PC-3 (cell line): ENCODE results near the gene TRIM4. TPM values are rescaled to one million over a fixed set of nuclear protein-coding genes. Genes with fewer than 3 reads are reported as not detected.

Source experiments
- ATAC-seq: fragments of 200-7000 bp; cut with Tn5 transposase; 2 replicates; pipeline ENCODE4 v1.9.1; 2020; ENCODE audit warnings: mild to moderate bottlenecking, moderate library complexity
- Bru-seq: library from RNA; stranded (reverse); fragments of 400-500 nt; gene quantifications from one replicate; lab custom pipeline; 2021; lab: Mats Ljungman, UMichigan
- BruChase-seq, 2 experiments: library from RNA; stranded (reverse); fragments of 400-500 nt; gene quantifications; one replicate each; lab custom pipeline; 2021; lab: Mats Ljungman, UMichigan
- BruUV-seq: library from RNA; stranded (reverse); fragments of 400-500 nt; replicated peaks from 2 replicates; lab custom pipeline; 2021; lab: Mats Ljungman, UMichigan
- CTCF ChIA-PET: fragments of 300-600 bp; sonication (Branson Sonifier 250); formaldehyde crosslinking; loops from one replicate; lab custom pipeline; 2022; ENCODE audit warnings: antibody characterized with exemption; lab: Charles Lee
- POLR2A ChIA-PET: fragments of 300-600 bp; sonication (Branson Sonifier 250); formaldehyde crosslinking; loops from one replicate; lab custom pipeline; 2022; ENCODE audit warnings: antibody characterized with exemption; ENCODE audit not compliant: unreplicated experiment; lab: Charles Lee
- DNase-seq: peaks from one replicate; pipeline ENCODE4 v3.0.0-alpha.2; 2015
- H2AFZ ChIP-seq: fragments of 300-600 bp; sonication (generic); 2 replicates; pipeline ENCODE4 v1.6.0; 2016; ENCODE audit warnings: antibody characterized with exemption, low read length
- H3F3A ChIP-seq: fragments of 300-600 bp; sonication (generic); one replicate; pipeline ENCODE4 v1.6.0; 2017; ENCODE audit warnings: antibody characterized with exemption, low read length, control low read depth, mild to moderate bottlenecking; ENCODE audit not compliant: unreplicated experiment
- H3K27ac ChIP-seq: fragments of 300-600 bp; sonication (generic); 2 replicates; pipeline ENCODE4 v1.5.1; 2016; ENCODE audit warnings: mild to moderate bottlenecking, low read length
- H3K27me3 ChIP-seq: fragments of 300-600 bp; sonication (generic); 2 replicates; pipeline ENCODE4 v1.6.1; 2016; ENCODE audit warnings: low read length, mixed read lengths
- H3K36me3 ChIP-seq: fragments of 300-600 bp; sonication (generic); 2 replicates; pipeline ENCODE4 v1.6.1; 2016; ENCODE audit warnings: low read depth, mixed run types, low read length, mixed read lengths
- H3K4me1 ChIP-seq: fragments of 300-600 bp; sonication (generic); 2 replicates; pipeline ENCODE4 v1.5.1; 2016; ENCODE audit warnings: low read length; ENCODE audit not compliant: insufficient read depth
- H3K4me2 ChIP-seq: fragments of 300-600 bp; sonication (generic); 2 replicates; pipeline ENCODE4 v1.6.0; 2016; ENCODE audit warnings: low read length
- H3K4me3 ChIP-seq: fragments of 300-600 bp; sonication (generic); 2 replicates; pipeline ENCODE4 v1.5.1; 2016; ENCODE audit warnings: mild to moderate bottlenecking, low read length, mixed read lengths
- H3K79me2 ChIP-seq: fragments of 300-600 bp; sonication (generic); 2 replicates; pipeline ENCODE4 v1.6.1; 2017; ENCODE audit warnings: low read length, mixed read lengths
- H3K9ac ChIP-seq: fragments of 300-600 bp; sonication (generic); 2 replicates; pipeline ENCODE4 v1.6.0; 2016; ENCODE audit warnings: mild to moderate bottlenecking, low read length
- H3K9me2 ChIP-seq: fragments of 300-600 bp; sonication (generic); replicated peaks from 2 replicates; pipeline ENCODE4 v1.6.1; 2016; ENCODE audit warnings: mixed run types, low read length, mixed read lengths
- H3K9me3 ChIP-seq: fragments of 300-600 bp; sonication (generic); 2 replicates; pipeline ENCODE4 v1.6.1; 2016; ENCODE audit warnings: low read length, mixed read lengths
- H4K20me1 ChIP-seq: fragments of 300-600 bp; sonication (generic); 2 replicates; pipeline ENCODE4 v1.6.1; 2016; ENCODE audit warnings: low read length, mixed read lengths
- EZH2 ChIP-seq: fragments of 300-600 bp; sonication (generic); IDR thresholded peaks from one replicate; pipeline ENCODE4 v1.6.1; 2017; ENCODE audit warnings: antibody characterized with exemption, mild to moderate bottlenecking, low read length; ENCODE audit not compliant: unreplicated experiment
- EZH2phosphoT487 ChIP-seq: fragments of 300-600 bp; sonication (generic); IDR thresholded peaks from 2 replicates; pipeline ENCODE4 v1.6.1; 2018; ENCODE audit warnings: mild to moderate bottlenecking, antibody characterized with exemption, low read length, borderline replicate concordance
- intact Hi-C: fragments of 100-400 bp; cut with micrococcal nuclease; formaldehyde crosslinking; loops from 2 replicates; pipeline ENCODE4 v1.9.0; 2023
- long read RNA-seq: library from polyadenylated mRNA; unstranded; transcript quantifications from one replicate; pipeline ENCODE4 v2.0.0, GENCODE V29; 2021; ENCODE audit not compliant: unreplicated experiment
- total RNA-seq: library from RNA; depleted of rRNA; stranded (reverse); fragments of >200 nt; gene quantifications from 2 replicates; pipeline ENCODE4 v1.2.3, GENCODE V29; 2014; rRNA removed
- TF ChIP-seq, protein P1 (sequence below): fragments of 300-600 bp; sonication (generic); conservative IDR thresholded peaks from 2 replicates; pipeline ENCODE4 v1.5.1; 2017; ENCODE audit warnings: antibody characterized with exemption, low read depth, mild to moderate bottlenecking, low read length

Gene TRIM4, protein sequence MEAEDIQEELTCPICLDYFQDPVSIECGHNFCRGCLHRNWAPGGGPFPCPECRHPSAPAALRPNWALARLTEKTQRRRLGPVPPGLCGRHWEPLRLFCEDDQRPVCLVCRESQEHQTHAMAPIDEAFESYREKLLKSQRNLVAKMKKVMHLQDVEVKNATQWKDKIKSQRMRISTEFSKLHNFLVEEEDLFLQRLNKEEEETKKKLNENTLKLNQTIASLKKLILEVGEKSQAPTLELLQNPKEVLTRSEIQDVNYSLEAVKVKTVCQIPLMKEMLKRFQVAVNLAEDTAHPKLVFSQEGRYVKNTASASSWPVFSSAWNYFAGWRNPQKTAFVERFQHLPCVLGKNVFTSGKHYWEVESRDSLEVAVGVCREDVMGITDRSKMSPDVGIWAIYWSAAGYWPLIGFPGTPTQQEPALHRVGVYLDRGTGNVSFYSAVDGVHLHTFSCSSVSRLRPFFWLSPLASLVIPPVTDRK
- total RNA-seq (11.1 and 13.9 TPM in 2 replicates), Bru-seq, nascent RNA (percentile 86 among the genes with signal in this experiment), BruChase-seq, experiment 1, labeled RNA remaining after a 6-hour chase (percentile 85 among the genes with signal in this experiment), BruChase-seq, experiment 2, labeled RNA remaining after a 2-hour chase (percentile 91 among the genes with signal in this experiment)
- long read RNA-seq, transcript TRIM4-202 (6 exons, 1,942 nt): minor isoform, 9 of 146 reads
- long read RNA-seq, transcript TRIM4-203 (7 exons, 3,383 nt): minor isoform, 6 of 146 reads
- long read RNA-seq, transcript TRIM4-201 (6 exons, 3,374 nt): major isoform, 106 of 146 reads
- long read RNA-seq, partial matches to known transcripts: 4 of 146 reads
- long read RNA-seq, other reads (novel, unspliced or antisense): 20 of 146 reads

GRCh38 chr7:99918959-99919813, at the start of gene TRIM4:
Gene TRIM4 (minus strand): TSS chr7:99919530. CDS start chr7:99919401, 129 bp downstream.
- H3K36me3 ChIP-seq: peaks cover 5% of the 10 kb centered on the region
- BruUV-seq: no TSS peak
- intact Hi-C loops: loop anchor here (2.0 to 5.0 kb wide), 2 partner anchors 130 to 302 kb away; partner anchors contain the start of genes ZSCAN21 and ZSCAN25
- H3K9me3 ChIP-seq: no peaks in the 10 kb centered on the region
- ChIA-PET CTCF (interaction anchor here (0.9 to 1.0 kb wide), 2 partner anchors 11 to 71 kb away, joined by 3 to 6 read pairs; no protein-coding TSS in a partner anchor), POLR2A (interaction anchor here (0.5 to 1.0 kb wide), 2 partner anchors 10 to 163 kb away, joined by 3 to 4 read pairs; partner anchors contain the start of gene GJC3)
- H3F3A ChIP-seq: no peaks in the 10 kb centered on the region
- H3K4me2 ChIP-seq: peak within 1 kb of the TSS; percentile 97
- H3K4me1 ChIP-seq: peaks cover 16% of the 10 kb centered on the region
- H3K4me3 ChIP-seq: peak within 1 kb of the TSS; percentile 94
- H2AFZ ChIP-seq: peak within 1 kb of the TSS; percentile 95
- peaks cover 52% of the 10 kb centered on the region for H3K79me2 ChIP-seq
- H3K27ac ChIP-seq: peak within 1 kb of the TSS; percentile 47
- DNase-seq (peak; percentile 83), ATAC-seq (peak; percentile 99)
- TF ChIP-seq EZH2: no peak
- TF ChIP-seq, protein P1, sequence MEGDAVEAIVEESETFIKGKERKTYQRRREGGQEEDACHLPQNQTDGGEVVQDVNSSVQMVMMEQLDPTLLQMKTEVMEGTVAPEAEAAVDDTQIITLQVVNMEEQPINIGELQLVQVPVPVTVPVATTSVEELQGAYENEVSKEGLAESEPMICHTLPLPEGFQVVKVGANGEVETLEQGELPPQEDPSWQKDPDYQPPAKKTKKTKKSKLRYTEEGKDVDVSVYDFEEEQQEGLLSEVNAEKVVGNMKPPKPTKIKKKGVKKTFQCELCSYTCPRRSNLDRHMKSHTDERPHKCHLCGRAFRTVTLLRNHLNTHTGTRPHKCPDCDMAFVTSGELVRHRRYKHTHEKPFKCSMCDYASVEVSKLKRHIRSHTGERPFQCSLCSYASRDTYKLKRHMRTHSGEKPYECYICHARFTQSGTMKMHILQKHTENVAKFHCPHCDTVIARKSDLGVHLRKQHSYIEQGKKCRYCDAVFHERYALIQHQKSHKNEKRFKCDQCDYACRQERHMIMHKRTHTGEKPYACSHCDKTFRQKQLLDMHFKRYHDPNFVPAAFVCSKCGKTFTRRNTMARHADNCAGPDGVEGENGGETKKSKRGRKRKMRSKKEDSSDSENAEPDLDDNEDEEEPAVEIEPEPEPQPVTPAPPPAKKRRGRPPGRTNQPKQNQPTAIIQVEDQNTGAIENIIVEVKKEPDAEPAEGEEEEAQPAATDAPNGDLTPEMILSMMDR: peak; percentile 5; the same call in 1 of the 2 replicates
- no peak for TF ChIP-seq EZH2phosphoT487
- peaks cover 6% of the 10 kb centered on the region; the same call in 1 of the 2 replicates for H4K20me1 ChIP-seq
- H3K9ac ChIP-seq: peak within 1 kb of the TSS; percentile 94
- no peaks in the 10 kb centered on the region for H3K9me2 ChIP-seq
- H3K27me3 ChIP-seq: no peaks in the 10 kb centered on the region

DNA sequence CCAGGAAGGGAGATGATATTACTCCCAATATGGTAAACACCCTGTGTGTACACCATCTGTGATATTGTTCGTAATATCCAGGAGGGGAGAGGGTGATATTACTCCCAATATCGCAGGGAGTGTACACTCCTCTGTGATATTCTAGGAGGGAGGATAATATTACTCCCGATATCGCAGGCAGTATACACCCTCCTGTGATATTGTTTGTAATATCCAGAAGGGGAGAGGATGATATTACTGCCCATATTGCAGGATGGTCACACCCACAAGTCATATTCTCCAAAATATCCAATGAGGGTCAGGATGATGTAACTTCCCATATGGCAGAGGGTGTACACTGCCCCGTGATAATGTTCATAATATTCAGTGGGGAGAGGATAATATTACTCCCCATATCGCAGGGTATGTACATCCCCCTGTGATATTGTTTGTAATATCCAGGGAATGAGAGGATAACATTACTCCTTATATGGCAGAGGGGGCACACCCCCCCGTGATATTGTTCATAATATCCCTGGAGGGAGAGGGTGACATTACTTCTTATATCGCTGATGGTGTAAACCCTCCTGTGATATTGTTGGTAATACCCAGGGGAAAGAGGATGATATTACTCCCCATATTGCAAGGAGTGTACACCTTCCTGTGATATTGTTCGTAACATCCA, 39.4 kb upstream of the TRIM4 start:
- H3K4me1 ChIP-seq: peaks cover 10% of the 10 kb centered on the region
- ATAC-seq (no peak), DNase-seq (no peak)
- H3K27me3 ChIP-seq: peaks cover 40% of the 10 kb centered on the region
- H3F3A ChIP-seq: no peaks in the 10 kb centered on the region
- ChIA-PET CTCF (no interaction called here), POLR2A (no interaction called here)
- H3K4me2 ChIP-seq: no peak overlapping the region
- H3K9ac ChIP-seq: no peak overlapping the region
- intact Hi-C loops: no loop called here
- no peaks in the 10 kb centered on the region for H3K36me3 ChIP-seq
- H3K27ac ChIP-seq: no peak overlapping the region
- H4K20me1 ChIP-seq: no peaks in the 10 kb centered on the region
- TF ChIP-seq EZH2: no peak
- no peak for TF ChIP-seq EZH2phosphoT487
- TF ChIP-seq, protein P1: no peak
- no peak overlapping the region for H2AFZ ChIP-seq
- no peaks in the 10 kb centered on the region for H3K9me3 ChIP-seq
- no TSS peak for BruUV-seq
- H3K4me3 ChIP-seq: no peak overlapping the region
- no peaks in the 10 kb centered on the region for H3K9me2 ChIP-seq
- no peaks in the 10 kb centered on the region for H3K79me2 ChIP-seq
